ENCODE data around the gene TCF4.

DNA sequence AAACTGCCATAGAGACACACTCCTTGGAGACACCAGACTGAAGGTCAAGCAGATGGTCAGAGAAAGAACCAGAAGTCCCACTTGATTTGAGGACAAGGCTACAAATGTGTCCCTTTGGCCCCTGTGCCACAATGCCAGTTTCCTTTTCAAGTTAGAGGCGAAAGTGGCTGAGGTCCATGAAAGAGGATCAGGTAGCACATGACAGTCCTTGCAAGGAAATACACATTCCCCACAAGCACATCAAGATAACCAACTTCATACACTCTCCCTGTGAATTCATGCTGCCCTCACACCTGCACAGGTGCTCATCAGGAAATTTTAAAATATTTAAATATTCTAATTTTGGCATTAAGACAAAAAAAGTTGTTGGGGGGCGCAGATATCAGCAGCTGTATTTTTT lies 218.6 kb downstream of the TCF4 start:
- TF ChIP-seq, protein P1, sequence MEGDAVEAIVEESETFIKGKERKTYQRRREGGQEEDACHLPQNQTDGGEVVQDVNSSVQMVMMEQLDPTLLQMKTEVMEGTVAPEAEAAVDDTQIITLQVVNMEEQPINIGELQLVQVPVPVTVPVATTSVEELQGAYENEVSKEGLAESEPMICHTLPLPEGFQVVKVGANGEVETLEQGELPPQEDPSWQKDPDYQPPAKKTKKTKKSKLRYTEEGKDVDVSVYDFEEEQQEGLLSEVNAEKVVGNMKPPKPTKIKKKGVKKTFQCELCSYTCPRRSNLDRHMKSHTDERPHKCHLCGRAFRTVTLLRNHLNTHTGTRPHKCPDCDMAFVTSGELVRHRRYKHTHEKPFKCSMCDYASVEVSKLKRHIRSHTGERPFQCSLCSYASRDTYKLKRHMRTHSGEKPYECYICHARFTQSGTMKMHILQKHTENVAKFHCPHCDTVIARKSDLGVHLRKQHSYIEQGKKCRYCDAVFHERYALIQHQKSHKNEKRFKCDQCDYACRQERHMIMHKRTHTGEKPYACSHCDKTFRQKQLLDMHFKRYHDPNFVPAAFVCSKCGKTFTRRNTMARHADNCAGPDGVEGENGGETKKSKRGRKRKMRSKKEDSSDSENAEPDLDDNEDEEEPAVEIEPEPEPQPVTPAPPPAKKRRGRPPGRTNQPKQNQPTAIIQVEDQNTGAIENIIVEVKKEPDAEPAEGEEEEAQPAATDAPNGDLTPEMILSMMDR (conservative IDR thresholded peaks at IDR 0.05; ENCODE audit: low read length), result no peak
- no peak for TF ChIP-seq EZH2phosphoT487 (IDR thresholded peaks at IDR 0.05; ENCODE audit: borderline replicate concordance)

All from Loucy (cell line).